Neuronal stem cell (in vitro differentiated cells): ENCODE results near the gene NAPSA.

Experiments
- DNase-seq: peaks from one replicate; pipeline ENCODE4 v3.0.0-alpha.2; 2013; ENCODE audit warnings: low spot score
- H2AFZ ChIP-seq: one replicate; pipeline ENCODE4 v1.6.1; 2013; ENCODE audit warnings: mild to moderate bottlenecking, low read length, inconsistent platforms
- H2AK5ac ChIP-seq: 2 replicates; pipeline ENCODE4 v1.6.1; 2013; ENCODE audit warnings: low read depth, mild to moderate bottlenecking, inconsistent platforms, low read length, moderate library complexity, mixed read lengths
- H2BK120ac ChIP-seq: 2 replicates; pipeline ENCODE4 v1.6.1; 2013; ENCODE audit warnings: low read depth, mild to moderate bottlenecking, inconsistent platforms, low read length, moderate library complexity, mixed read lengths
- H2BK12ac ChIP-seq: one replicate; pipeline ENCODE4 v1.6.1; 2013; ENCODE audit warnings: low read length, inconsistent platforms
- H2BK15ac ChIP-seq: 2 replicates; pipeline ENCODE4 v1.6.1; 2013; ENCODE audit warnings: mild to moderate bottlenecking, low read length, inconsistent platforms, mixed read lengths
- H2BK5ac ChIP-seq: one replicate; pipeline ENCODE4 v1.6.1; 2013; ENCODE audit warnings: inconsistent platforms, mild to moderate bottlenecking, low read length, moderate library complexity
- H3K14ac ChIP-seq: one replicate; pipeline ENCODE4 v1.6.1; 2013; ENCODE audit warnings: low read length, inconsistent platforms
- H3K18ac ChIP-seq: 2 replicates; pipeline ENCODE4 v1.6.1; 2013; ENCODE audit warnings: low read length, inconsistent platforms
- H3K23ac ChIP-seq: 2 replicates; pipeline ENCODE4 v1.6.1; 2013; ENCODE audit warnings: low read depth, mild to moderate bottlenecking, mixed read lengths, low read length, inconsistent platforms; ENCODE audit not compliant: poor library complexity
- H3K27ac ChIP-seq: replicated peaks from 3 replicates; pipeline ENCODE4 v1.5.1; 2013; ENCODE audit warnings: low read length, inconsistent platforms
- H3K27me3 ChIP-seq, 3 experiments: 2 replicates each; pipeline ENCODE4 v1.6.1; 2013; ENCODE audit warnings: low read length in 3 of 3, mild to moderate bottlenecking in 2 of 3, inconsistent platforms in 1 of 3, low read depth in 1 of 3, mixed read lengths in 1 of 3, moderate library complexity in 1 of 3; ENCODE audit not compliant: control insufficient read depth in 3 of 3, insufficient read depth in 3 of 3
- H3K36me3 ChIP-seq, 2 donors: replicated peaks in 1 of 2; 2 replicates each; pipeline ENCODE4 v1.6.1; 2013; ENCODE audit warnings: low read length in 2 of 2; ENCODE audit not compliant: control insufficient read depth in 2 of 2, insufficient read depth in 2 of 2
- H3K4ac ChIP-seq: 2 replicates; pipeline ENCODE4 v1.6.1; 2013; ENCODE audit warnings: inconsistent platforms, mild to moderate bottlenecking, low read length, moderate library complexity
- H3K4me1 ChIP-seq, 2 donors: 1 replicate in 1 of 2; 2 replicates in 1 of 2; pipeline ENCODE4 v1.6.1; 2013; ENCODE audit warnings: low read length in 2 of 2, low read depth in 1 of 2; ENCODE audit not compliant: control insufficient read depth in 2 of 2, insufficient read depth in 1 of 2
- H3K4me2 ChIP-seq: one replicate; pipeline ENCODE4 v1.6.1; 2013; ENCODE audit warnings: mild to moderate bottlenecking, low read length, inconsistent platforms; ENCODE audit not compliant: insufficient read depth, poor library complexity, severe bottlenecking
- H3K4me3 ChIP-seq, 2 donors: 2 replicates each; pipeline ENCODE4 v1.5.1; 2013; ENCODE audit warnings: low read length in 2 of 2, mild to moderate bottlenecking in 2 of 2, inconsistent platforms in 1 of 2, moderate library complexity in 1 of 2
- H3K79me1 ChIP-seq: one replicate; pipeline ENCODE4 v1.6.1; 2013; ENCODE audit warnings: low read depth, mild to moderate bottlenecking, inconsistent platforms, low read length, moderate library complexity
- H3K9ac ChIP-seq: one replicate; pipeline ENCODE4 v1.6.1; 2013; ENCODE audit warnings: mild to moderate bottlenecking, low read depth, low read length, inconsistent platforms; ENCODE audit not compliant: poor library complexity
- H3K9me3 ChIP-seq, 2 donors: replicated peaks in 1 of 2; 2 replicates each; pipeline versions ENCODE3 to v1.6.1; 2013; ENCODE audit warnings: low read length in 2 of 2, mild to moderate bottlenecking in 2 of 2, inconsistent platforms in 1 of 2, low read depth in 1 of 2, mixed read lengths in 1 of 2, moderate library complexity in 1 of 2; ENCODE audit not compliant: control insufficient read depth in 2 of 2, insufficient read depth in 1 of 2
- H4K8ac ChIP-seq: one replicate; pipeline ENCODE4 v1.6.1; 2013; ENCODE audit warnings: low read depth, mild to moderate bottlenecking, inconsistent platforms, low read length, moderate library complexity
- H4K91ac ChIP-seq: one replicate; pipeline ENCODE4 v1.6.1; 2013; ENCODE audit warnings: low read length, low read depth, mild to moderate bottlenecking, inconsistent platforms; ENCODE audit not compliant: poor library complexity
- WGBS, 2 donors: extraction: QIAGEN DNeasy Blood & Tissue Kit; methylation state at CpG; one replicate each; pipeline ENCODE4 v1.1.7; 2013; ENCODE audit warnings: missing lambda C conversion rate in 2 of 2, mixed read lengths in 1 of 2; ENCODE audit not compliant: insufficient read length in 2 of 2, insufficient replicate concordance in 1 of 2; ENCODE audit errors: extremely low coverage in 2 of 2; 5-methylcytosine and 5-hydroxymethylcytosine counted together

NAPSA gene

DNA sequence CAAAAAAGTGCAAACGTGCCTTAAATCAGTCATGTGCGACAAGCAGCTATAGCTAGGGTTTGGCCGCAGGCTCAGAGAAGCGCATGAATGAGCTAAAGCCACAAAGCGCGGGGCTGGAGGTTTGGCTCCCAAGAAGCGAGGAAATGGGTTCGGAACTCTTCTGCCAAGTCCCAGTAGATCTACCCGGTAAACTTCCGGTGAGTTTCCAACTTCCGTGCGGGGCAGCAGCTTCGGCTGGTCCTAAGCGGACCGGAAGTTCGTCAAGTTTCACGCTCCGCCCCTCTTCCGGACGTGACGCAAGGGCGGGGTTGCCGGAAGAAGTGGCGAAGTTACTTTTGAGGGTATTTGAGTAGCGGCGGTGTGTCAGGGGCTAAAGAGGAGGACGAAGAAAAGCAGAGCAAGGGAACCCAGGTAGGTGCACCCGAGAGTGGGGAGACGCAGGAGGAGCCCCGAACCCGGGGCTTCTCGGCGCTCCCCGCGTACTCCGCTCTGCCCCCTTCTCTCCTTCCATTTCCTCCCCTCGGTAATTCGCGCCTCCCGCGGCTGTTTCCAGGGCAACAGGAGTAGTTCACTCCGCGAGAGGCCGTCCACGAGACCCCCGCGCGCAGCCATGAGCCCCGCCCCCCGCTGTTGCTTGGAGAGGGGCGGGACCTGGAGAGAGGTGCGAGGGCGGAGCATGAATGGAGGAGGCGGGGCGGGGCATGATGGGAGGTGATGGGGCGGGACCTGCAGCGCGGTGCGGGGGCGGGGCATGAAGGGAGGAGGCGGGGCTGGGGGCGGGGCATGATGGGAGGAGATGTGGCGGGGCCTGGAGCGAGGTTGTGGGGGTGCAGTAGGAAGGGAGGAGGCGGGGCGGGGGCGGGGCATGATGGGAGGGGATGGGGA is 11.0 kb upstream of the NAPSA start, which contains the start of gene NR1H2:
Gene NR1H2, plus strand, starts transcription at position 292 of the 885 bp plus-strand sequence. CDS start 1,149 bp downstream, outside the sequence.
- H3K4me1 ChIP-seq: peaks cover 3 to 4% of the 10 kb centered on the region in 2 donors
- H2BK15ac ChIP-seq: no peak within 1 kb of the TSS
- no peaks in the 10 kb centered on the region for H3K27me3 ChIP-seq
- H4K91ac ChIP-seq: no peak within 1 kb of the TSS
- peak within 1 kb of the TSS; percentile 96 for H3K27ac ChIP-seq
- no peak within 1 kb of the TSS for H2BK12ac ChIP-seq
- H3K23ac ChIP-seq: peak within 1 kb of the TSS; percentile 89
- H3K9me3 ChIP-seq: no peaks in the 10 kb centered on the region
- H3K4me2 ChIP-seq: peak within 1 kb of the TSS; percentile 80
- WGBS, 2 donors: no CpG with 5 or more reads among the region's 67 CpGs
- no peak within 1 kb of the TSS for H3K4ac ChIP-seq
- H2AK5ac ChIP-seq: peak within 1 kb of the TSS; percentile 74
- peak within 1 kb of the TSS; percentile 53 for H2BK5ac ChIP-seq
- H2BK120ac ChIP-seq: no peak within 1 kb of the TSS
- peak within 1 kb of the TSS; percentile 86 to 90 for H3K4me3 ChIP-seq
- peak within 1 kb of the TSS; percentile 70 for H3K9ac ChIP-seq
- peaks cover 2% of the 10 kb centered on the region for H3K79me1 ChIP-seq
- no peak within 1 kb of the TSS for H4K8ac ChIP-seq
- peak within 1 kb of the TSS; percentile 31 for H3K14ac ChIP-seq
- peak; percentile 93 for DNase-seq
- H3K36me3 ChIP-seq: peaks cover 37 to 42% of the 10 kb centered on the region in 2 donors
- H2AFZ ChIP-seq: peak within 1 kb of the TSS; percentile 96
- peak within 1 kb of the TSS; percentile 97 for H3K18ac ChIP-seq

DNA sequence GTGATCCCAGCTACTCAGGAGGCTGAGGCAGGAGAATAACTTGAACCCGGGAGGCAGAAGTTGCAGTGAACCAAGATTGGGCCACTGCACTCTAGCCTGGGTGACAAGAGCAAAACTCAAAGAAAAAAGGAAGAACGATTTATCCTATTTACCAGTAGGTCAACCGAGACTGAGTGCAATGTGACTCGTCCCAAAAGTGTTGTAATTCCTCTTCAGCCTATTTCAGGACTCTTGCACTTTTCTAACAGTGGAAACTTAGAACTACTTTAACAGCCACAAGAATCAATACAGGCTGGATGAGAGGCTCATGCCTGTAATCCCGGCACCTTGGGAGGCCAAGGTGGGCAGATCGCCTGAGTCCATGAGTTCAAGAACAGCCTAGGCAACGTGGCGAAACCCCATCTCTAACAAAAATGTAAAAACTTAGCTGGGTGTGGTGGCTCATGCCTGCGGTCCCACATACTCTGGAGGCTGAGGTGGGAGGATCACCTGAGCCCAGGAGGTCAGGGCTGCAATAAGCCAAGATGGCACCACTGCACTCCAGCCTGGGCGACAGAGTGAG is 6.6 kb upstream of the NAPSA start:
- Histone ChIP-seq H2BK120ac (no peak overlapping the region), H4K8ac (no peak overlapping the region), H2AFZ (no peak overlapping the region), H3K4me1 (peaks cover 7 to 9% of the 10 kb centered on the region in 2 donors), H2BK12ac (no peak overlapping the region), H3K9me3 (no peaks in the 10 kb centered on the region), H3K4me3 (no peak overlapping the region), H3K14ac (no peak overlapping the region), H2BK15ac (no peak overlapping the region), H3K18ac (no peak overlapping the region), H2BK5ac (no peak overlapping the region), H3K36me3 (no peaks in the 10 kb centered on the region), H3K79me1 (no peaks in the 10 kb centered on the region), H3K4me2 (no peak overlapping the region), H4K91ac (no peak overlapping the region), H3K27me3 (no peaks in the 10 kb centered on the region), H3K9ac (no peak overlapping the region), H3K23ac (no peak overlapping the region), H3K27ac (no peak overlapping the region), H3K4ac (no peak overlapping the region), H2AK5ac (no peak overlapping the region)
- DNase-seq: no peak
- WGBS, 2 donors: no CpG with 5 or more reads among the region's 10 CpGs

DNA sequence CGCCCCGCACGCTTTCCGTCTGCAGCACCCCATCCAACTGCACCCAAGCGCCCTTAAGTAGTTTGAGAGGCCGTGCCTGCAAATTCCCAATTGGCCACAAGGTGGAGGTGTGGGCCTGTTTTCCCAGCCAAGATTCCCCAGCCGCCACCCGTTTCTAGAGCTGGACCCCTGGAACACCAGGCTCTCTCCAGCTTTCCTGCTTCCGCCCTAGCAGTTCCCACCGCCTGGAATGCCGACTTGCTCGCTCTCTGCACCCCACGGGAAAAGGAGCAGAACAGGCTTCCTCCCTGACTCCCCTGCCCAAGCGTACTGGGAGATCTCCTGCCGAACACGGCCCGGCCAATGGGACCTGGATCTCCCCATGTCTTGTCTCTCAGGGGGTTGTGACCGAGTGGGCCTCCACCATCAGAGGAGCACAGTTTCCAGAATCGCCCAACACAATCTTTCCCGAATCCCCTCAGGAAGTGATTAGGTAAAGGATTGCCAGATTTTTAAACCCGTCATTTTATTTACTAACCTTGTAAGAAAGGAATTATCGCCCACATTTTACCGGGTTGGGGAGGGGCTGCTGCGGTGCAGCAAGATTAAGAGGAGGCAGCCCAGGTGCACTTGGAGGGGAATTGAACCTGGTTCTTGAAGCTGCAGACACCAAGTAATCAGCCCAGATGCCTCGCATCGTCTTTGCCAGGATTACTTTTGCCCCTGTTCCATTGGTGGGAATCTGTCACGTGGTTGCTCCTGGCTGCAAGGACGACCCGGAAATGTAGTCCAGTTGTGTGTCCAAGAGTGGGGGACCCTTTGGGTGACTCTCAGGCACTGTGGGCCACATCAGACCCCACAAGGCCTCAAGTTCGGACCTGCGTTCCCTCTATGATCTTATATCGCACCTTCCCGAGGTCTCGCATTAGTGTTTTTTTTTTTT is 3.5 kb upstream of the NAPSA start:
- Histone ChIP-seq H3K79me1 (no peaks in the 10 kb centered on the region), H3K36me3 (no peaks in the 10 kb centered on the region), H3K27ac (peak overlapping the region; percentile 61), H3K4me3 (peak overlapping the region; percentile 39 to 71), H3K9me3 (no peaks in the 10 kb centered on the region), H2BK15ac (no peak overlapping the region), H2BK120ac (no peak overlapping the region), H3K4me2 (peak overlapping the region; percentile 68), H2AK5ac (no peak overlapping the region), H3K27me3 (no peaks in the 10 kb centered on the region), H3K23ac (no peak overlapping the region), H3K9ac (peak overlapping the region; percentile 89), H3K14ac (no peak overlapping the region), H3K4ac (no peak overlapping the region), H3K4me1 (peaks cover 5% of the 10 kb centered on the region in 2 donors), H2BK12ac (no peak overlapping the region), H4K8ac (no peak overlapping the region), H4K91ac (no peak overlapping the region), H2BK5ac (no peak overlapping the region), H3K18ac (peak overlapping the region; percentile 88), H2AFZ (peak overlapping the region; percentile 94)
- WGBS, 2 donors: no CpG with 5 or more reads among the region's 34 CpGs
- DNase-seq: peak; percentile 76
